AG10803 (cell line): ENCODE measurements around the gene CLASRP.

Source experiments
- DNase-seq: peaks from one replicate; pipeline ENCODE4 v3.0.0; 2010; ENCODE audit warnings: low read depth
- H3K4me3 ChIP-seq: 2 replicates; pipeline ENCODE4 v1.5.1; 2011; ENCODE audit warnings: mild to moderate bottlenecking, low read length, control low read depth
- TF ChIP-seq, protein P1 (sequence below): conservative IDR thresholded peaks from 2 replicates; pipeline ENCODE4 v1.5.1; 2011; ENCODE audit warnings: mild to moderate bottlenecking, low read length, control low read depth, inconsistent platforms

The CLASRP gene

GRCh38 chr19:45095496-45096413, 56.9 kb downstream of the CLASRP start:
- TF ChIP-seq, protein P1, sequence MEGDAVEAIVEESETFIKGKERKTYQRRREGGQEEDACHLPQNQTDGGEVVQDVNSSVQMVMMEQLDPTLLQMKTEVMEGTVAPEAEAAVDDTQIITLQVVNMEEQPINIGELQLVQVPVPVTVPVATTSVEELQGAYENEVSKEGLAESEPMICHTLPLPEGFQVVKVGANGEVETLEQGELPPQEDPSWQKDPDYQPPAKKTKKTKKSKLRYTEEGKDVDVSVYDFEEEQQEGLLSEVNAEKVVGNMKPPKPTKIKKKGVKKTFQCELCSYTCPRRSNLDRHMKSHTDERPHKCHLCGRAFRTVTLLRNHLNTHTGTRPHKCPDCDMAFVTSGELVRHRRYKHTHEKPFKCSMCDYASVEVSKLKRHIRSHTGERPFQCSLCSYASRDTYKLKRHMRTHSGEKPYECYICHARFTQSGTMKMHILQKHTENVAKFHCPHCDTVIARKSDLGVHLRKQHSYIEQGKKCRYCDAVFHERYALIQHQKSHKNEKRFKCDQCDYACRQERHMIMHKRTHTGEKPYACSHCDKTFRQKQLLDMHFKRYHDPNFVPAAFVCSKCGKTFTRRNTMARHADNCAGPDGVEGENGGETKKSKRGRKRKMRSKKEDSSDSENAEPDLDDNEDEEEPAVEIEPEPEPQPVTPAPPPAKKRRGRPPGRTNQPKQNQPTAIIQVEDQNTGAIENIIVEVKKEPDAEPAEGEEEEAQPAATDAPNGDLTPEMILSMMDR: no peak
- no peak overlapping the region for H3K4me3 ChIP-seq
- no peak for DNase-seq

GRCh38 chr19:45096700-45097099, 57.9 kb downstream of the CLASRP start:
- H3K4me3 ChIP-seq: no peak overlapping the region
- TF ChIP-seq, protein P1: no peak
- no peak for DNase-seq

- TF ChIP-seq, protein P1: no peak
- no peak for DNase-seq
- no peak overlapping the region for H3K4me3 ChIP-seq
Observed at GRCh38 chr19:45097450-45097775, 58.6 kb downstream of the CLASRP start.

DNA sequence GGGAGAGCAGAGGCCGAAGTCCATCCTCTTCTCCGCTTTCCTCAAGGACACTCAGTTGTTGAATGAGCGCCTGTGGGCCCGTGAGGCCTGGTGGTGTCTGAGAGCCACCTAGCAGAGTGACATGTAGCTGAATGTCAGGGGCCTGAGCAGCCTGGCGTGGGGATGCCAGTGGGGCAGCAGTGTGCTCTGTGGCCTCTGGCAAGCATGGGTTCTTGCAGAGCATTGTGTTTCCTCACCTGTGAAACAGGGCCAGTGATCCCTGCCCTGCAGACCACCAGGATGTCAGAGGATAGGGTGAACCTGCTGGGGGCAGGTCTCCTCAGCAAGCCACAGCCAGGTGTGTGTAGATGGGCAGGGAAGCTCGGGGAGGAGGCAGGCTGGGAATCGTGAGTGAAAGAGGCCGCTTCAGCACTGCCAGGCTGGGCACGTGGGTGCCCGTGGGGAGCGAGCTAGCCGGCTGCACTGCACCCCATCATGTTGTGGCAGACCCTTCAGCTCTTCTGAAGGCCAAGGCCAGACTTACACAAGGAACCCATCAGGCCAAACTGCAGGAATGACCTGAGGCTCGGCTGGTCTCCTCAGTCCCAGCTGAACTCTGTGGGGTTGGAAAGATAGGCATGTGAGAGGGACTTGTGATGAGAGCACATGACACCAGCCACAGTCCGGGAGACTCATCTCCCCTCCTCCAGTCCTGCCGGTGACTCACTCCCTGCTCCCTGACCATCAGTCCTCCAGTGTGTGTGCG, 59.1 kb downstream of the CLASRP start:
- peak; percentile 92 for DNase-seq
- H3K4me3 ChIP-seq: peak overlapping the region; percentile 22; the same call in 1 of the 2 replicates
- TF ChIP-seq, protein P1: no peak

GRCh38 chr19:45098521-45099466, 59.9 kb downstream of the CLASRP start:
- DNase-seq: peak; percentile 33
- H3K4me3 ChIP-seq: peak overlapping the region; percentile 22; the same call in 1 of the 2 replicates
- TF ChIP-seq, protein P1: no peak

GRCh38 chr19:45099467-45100191, 60.8 kb downstream of the CLASRP start:
- DNase-seq: no peak
- TF ChIP-seq, protein P1: no peak
- H3K4me3 ChIP-seq: no peak overlapping the region
